Right renal pelvis (tissue), 4 donors: ENCODE measurements around the gene WWTR1. TPM values are rescaled to one million over a fixed set of nuclear protein-coding genes. Genes with fewer than 3 reads are reported as not detected.

Experiments
- DNase-seq, 4 donors: peaks; one replicate each; pipeline ENCODE4 v3.0.0-alpha.2; 2013; ENCODE audit warnings: low read depth in 4 of 4, low spot score in 3 of 4, missing footprints in 1 of 4
- polyA plus RNA-seq, 4 donors: library from polyadenylated mRNA; unstranded; fragments of 120-200 nt; gene quantifications; one replicate each; pipeline ENCODE4 v1.2.1, GENCODE V29; 2013; ENCODE audit not compliant: insufficient read length in 4 of 4

Gene WWTR1
- polyA plus RNA-seq, 4 donors, result 93.4 to 109 (median 108) TPM

DNA sequence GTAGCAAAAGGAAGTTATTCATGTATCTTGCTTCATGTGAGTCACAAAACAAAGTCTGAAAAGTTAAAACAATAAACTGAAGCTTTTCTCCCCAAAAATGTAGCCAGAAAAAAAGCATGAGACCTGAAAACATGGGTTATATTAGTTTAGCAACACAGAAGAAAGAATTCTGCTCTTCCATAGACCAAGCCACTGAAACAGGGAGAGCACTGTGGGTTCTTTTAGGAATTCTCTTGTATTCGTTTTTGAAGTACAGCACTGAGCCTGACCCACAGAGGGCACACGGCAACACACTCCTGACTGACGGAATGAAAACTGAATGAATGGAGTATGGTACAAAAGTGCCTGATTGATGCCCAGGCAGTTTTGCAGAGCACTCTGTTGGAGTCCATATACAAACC, 116.7 kb downstream of the WWTR1 start:
- DNase-seq, result no peak

- no peak for DNase-seq
Observed at GRCh38 chr3:149538371-149538770, 119.5 kb downstream of the WWTR1 start.

- DNase-seq, result no peak
Observed at GRCh38 chr3:149536429-149536828, 121.4 kb downstream of the WWTR1 start.

DNA sequence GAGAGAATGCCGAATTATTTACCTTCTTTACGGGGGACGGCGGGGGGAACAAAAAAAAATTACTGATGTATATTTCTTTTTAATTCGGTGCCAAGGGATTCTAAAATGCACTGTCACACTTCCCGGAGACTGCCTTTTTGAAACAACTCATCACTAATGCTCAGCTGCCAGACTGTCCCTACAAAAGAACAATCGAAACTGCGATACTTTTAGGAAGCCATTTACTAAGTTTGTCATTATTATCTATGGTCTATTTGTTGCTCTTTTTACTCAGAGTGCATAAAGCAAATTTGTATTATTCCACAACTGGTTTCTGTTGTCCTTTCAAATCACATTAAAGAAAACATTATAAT, 122.5 kb downstream of the WWTR1 start:
- no peak for DNase-seq

DNA sequence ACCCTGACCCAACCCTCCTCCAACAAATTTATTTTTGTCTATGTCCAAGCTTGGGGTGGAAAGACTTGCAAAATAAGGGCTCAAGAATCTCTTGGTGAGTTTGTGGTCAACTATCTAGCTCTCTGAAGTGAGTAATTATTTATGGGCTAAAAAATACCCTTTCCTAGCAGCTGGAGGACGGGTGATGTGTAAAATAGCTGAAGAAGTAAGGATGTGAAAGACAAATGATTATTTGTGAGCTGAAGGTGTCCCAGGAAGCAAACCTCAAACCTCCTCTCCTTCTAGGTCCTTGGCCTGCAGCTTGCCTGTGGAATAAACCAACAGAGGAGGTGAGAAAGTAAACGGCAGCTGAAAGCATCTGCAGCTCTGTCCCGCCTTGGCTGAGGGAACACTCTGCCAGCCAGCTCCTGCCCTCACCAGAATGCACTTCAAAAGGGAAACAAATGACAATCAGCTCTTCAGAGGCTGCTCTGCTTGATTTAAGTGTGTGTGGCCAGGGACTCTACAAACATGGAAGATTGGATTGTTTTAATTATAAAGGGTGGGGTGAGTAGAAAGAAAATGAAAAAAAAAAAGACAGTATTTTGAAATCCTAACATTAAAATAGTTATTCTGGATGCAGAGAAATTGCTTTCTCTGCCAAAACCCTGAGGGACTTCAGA, 123.0 kb downstream of the WWTR1 start:
- DNase-seq, result no peak

GRCh38 chr3:149534082-149534481, 123.7 kb downstream of the WWTR1 start:
- DNase-seq, result no peak

- DNase-seq, result no peak
Observed at GRCh38 chr3:149532489-149533180, 125.2 kb downstream of the WWTR1 start.

DNA sequence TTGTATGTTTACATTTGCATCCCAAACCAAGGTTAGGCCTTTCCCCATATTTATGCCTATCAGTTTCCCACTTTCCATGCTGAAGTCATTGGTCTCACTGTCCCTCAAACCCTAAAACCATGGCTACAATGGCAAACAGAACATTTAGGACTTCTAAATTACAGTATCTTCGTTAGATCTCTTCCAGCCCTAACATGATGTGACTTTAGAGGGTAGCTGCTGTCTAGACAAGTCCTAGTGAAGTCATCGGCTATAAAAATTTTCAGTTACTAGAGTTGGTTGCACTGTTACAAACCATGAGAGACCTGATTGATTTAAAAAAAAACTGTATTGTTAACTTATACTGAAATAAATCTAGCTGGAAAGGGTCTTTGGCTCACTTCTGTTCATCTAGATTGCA, 128.7 kb downstream of the WWTR1 start:
- no peak for DNase-seq

DNA sequence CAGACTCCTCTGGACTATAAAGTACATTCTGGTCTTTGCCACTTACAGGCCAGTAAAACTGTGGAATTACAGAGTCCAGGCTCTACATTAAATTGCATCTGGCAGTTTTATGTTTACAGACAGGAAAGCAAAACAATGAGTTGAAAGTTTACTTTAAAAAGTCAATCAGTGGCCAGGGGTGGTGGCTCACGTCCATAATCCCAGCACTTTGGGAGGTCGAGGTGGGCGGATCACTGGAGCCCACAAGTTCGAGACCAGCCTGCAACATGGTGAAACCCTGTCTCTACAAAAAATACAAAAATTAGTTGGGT, 129.5 kb downstream of the WWTR1 start:
- DNase-seq, result no peak

GRCh38 chr3:149527531-149528339, 130.1 kb downstream of the WWTR1 start:
- no peak for DNase-seq

GRCh38 chr3:149523512-149524299, 134.1 kb downstream of the WWTR1 start:
- DNase-seq, result no peak

DNA sequence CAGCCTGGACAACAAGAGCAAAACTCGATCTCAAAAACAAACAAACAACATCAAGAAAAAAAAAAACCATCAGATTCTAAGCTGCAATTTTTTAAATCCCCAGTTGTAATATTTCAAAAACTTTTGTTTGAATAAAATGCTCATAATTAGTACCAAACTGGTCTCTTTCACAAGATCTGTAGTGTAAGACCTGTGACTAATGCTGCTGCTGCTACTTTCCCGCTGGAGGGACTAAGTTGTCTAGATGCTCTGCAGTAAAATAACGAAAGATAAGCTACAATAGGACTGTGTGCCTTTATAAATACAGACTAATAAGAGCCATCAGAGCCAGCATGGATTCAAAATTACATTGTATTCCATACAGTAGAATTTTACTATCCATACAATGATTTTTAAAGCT, 137.9 kb downstream of the WWTR1 start:
- DNase-seq, result no peak

DNA sequence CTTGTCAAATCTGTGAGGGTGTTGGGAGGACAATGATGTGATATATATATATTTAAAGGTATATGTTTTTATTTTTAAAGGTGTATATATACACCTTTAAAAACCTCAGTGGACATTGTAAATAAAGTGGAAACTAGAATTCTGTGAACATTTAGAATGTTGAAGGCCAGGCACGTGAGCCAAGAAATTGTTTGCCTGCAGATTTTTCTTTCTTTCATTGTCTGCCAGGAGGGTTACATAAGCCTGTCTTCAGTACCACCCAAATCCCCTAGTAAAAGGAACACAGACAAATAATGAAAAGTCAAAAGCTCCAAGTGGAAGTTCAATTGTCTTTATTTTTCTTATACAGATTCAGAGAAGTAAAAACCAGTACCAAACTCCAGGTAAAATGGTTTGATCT, 140.9 kb downstream of the WWTR1 start:
- DNase-seq, result no peak

- no peak for DNase-seq
Observed at GRCh38 chr3:149515249-149515648, 142.6 kb downstream of the WWTR1 start.

DNA sequence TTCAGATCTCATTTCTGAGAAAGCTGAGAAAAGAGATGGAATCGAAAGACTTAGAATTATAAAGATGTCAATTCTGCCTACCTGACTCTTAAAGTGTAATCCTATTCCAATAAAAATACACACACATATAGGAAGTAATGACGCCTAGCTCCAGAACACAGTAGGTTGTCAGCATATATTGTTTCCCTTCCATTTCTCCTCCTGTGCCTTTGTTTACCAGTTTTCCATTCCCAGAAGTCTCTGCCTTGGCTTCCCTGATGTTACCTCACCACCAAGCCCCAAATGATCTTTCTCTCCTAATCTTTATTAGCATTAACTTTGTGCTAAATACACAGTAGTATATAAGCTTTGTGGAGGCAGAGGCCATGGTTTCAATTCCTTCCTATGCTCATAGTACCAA, 143.4 kb downstream of the WWTR1 start:
- no peak for DNase-seq

DNA sequence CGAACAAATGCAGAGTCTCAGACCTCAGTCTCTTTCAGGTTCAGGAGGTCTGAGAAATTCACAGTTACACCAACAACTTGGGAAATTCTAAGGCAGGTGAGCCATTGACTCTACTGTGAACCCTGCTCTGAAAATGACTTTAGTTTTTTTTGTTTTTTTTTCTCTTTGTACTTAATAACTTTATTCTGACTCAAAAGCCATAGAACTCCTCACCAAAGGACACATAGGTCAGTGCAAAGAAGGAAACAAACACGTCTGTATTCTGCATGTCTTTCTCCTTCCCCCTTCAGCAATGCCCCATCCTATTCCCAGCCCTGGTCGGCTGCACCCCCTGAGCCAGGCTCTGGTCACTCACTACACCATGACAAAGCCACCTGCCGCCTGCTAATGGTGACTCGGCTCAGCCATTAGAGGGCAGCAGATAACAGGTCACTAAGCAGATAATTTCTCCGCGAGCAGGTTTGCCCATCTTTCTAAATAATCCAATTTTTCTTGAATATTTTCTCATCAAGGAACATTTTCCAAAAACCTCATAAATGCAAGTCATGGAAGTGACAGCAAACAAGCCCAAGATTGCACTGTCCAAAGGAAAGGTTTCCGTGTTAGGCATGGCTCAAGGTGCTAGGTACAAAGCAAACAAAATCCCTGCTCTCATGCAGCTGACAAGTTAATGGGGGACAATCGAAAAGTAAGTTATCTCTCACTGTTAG, 145.6 kb downstream of the WWTR1 start:
- DNase-seq, result peak in 1 of 4 donors; percentile 32

GRCh38 chr3:149511040-149511626, 146.7 kb downstream of the WWTR1 start:
- DNase-seq, result no peak

DNA sequence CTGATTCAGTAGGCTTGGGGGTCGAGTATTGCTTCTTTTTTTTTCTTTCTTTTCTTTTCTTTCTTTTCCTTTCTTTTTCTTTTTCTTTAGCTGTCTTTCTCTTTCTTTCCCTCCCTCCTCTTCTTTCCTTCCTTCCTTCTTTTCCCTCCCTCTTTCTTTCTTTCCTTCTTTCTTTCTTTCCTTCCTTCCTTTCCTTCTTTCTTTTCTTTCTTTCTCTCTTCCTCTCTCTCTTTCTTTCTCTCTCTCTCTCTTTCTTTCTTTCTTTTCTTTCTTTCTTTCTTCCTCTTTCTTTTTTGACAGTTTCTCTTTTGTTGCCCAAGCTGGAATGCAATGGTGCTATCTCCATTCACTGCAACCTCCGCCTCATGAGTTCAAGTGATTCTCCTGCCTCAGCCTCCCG, 147.3 kb downstream of the WWTR1 start:
- DNase-seq, result no peak

GRCh38 chr3:149509526-149509925, 148.3 kb downstream of the WWTR1 start:
- no peak for DNase-seq
